ENCODE results near the gene MAGOH.

Gene MAGOH

GRCh38 chr1:53277326-53277725 is 39.0 kb upstream of the MAGOH start:
- Histone ChIP-seq H3K36me3 (ENCODE audit: insufficient read depth, low read length) (peaks cover 13% of the 10 kb centered on the region), H3K4me3 (ENCODE audit: low read length) (no peak overlapping the region), H3K4me2 (ENCODE audit: low read length) (no peak overlapping the region), H3K27me3 (ENCODE audit: control insufficient read depth, insufficient read depth, low read length) (no peaks in the 10 kb centered on the region), H3K9ac (ENCODE audit: low read depth, low read length) (no peak overlapping the region), H3K9me3 (replicated peaks; ENCODE audit: low read length) (no peaks in the 10 kb centered on the region), H3K4me1 (ENCODE audit: control insufficient read depth, insufficient read depth, low read length) (no peaks in the 10 kb centered on the region)

GRCh38 chr1:53276902-53277281 is 38.6 kb upstream of the MAGOH start:
- Histone ChIP-seq H3K4me2 (ENCODE audit: low read length) (no peak overlapping the region), H3K9me3 (replicated peaks; ENCODE audit: low read length) (no peaks in the 10 kb centered on the region), H3K4me3 (ENCODE audit: low read length) (no peak overlapping the region), H3K27me3 (ENCODE audit: control insufficient read depth, insufficient read depth, low read length) (no peaks in the 10 kb centered on the region), H3K9ac (ENCODE audit: low read depth, low read length) (no peak overlapping the region), H3K36me3 (ENCODE audit: insufficient read depth, low read length) (peaks cover 13% of the 10 kb centered on the region), H3K4me1 (ENCODE audit: control insufficient read depth, insufficient read depth, low read length) (no peaks in the 10 kb centered on the region)

- H3K9me3 ChIP-seq (replicated peaks; ENCODE audit: low read length) = no peaks in the 10 kb centered on the region
- H3K4me3 ChIP-seq (ENCODE audit: low read length) = no peak overlapping the region
- H3K4me2 ChIP-seq (ENCODE audit: low read length) = no peak overlapping the region
- no peak overlapping the region for H3K9ac ChIP-seq (ENCODE audit: low read depth, low read length)
- H3K27me3 ChIP-seq (ENCODE audit: control insufficient read depth, insufficient read depth, low read length) = no peaks in the 10 kb centered on the region
- H3K4me1 ChIP-seq (ENCODE audit: control insufficient read depth, insufficient read depth, low read length) = no peaks in the 10 kb centered on the region
- peaks cover 11% of the 10 kb centered on the region for H3K36me3 ChIP-seq (ENCODE audit: insufficient read depth, low read length)
Observed at GRCh38 chr1:53276153-53276901, 38.0 kb upstream of the MAGOH start.

- Histone ChIP-seq H3K4me1 (ENCODE audit: control insufficient read depth, insufficient read depth, low read length) (no peaks in the 10 kb centered on the region), H3K9ac (ENCODE audit: low read depth, low read length) (no peak overlapping the region), H3K36me3 (ENCODE audit: insufficient read depth, low read length) (peaks cover 16% of the 10 kb centered on the region)
Observed at GRCh38 chr1:53275566-53275965, 37.2 kb upstream of the MAGOH start.

GRCh38 chr1:53274541-53275185 is 36.3 kb upstream of the MAGOH start:
- H3K4me3 ChIP-seq (ENCODE audit: low read length) = no peak overlapping the region
- no peak overlapping the region for H3K4me2 ChIP-seq (ENCODE audit: low read length)
- H3K36me3 ChIP-seq (ENCODE audit: insufficient read depth, low read length) = peaks cover 16% of the 10 kb centered on the region
- no peaks in the 10 kb centered on the region for H3K9me3 ChIP-seq (replicated peaks; ENCODE audit: low read length)
- no peak overlapping the region for H3K9ac ChIP-seq (ENCODE audit: low read depth, low read length)
- no peaks in the 10 kb centered on the region for H3K4me1 ChIP-seq (ENCODE audit: control insufficient read depth, insufficient read depth, low read length)
- H3K27me3 ChIP-seq (ENCODE audit: control insufficient read depth, insufficient read depth, low read length) = no peaks in the 10 kb centered on the region

More at GRCh38 chr1:53275566-53275965, 37.2 kb upstream of the MAGOH start:
- H3K4me2 ChIP-seq (ENCODE audit: low read length) = no peak overlapping the region
- H3K27me3 ChIP-seq (ENCODE audit: control insufficient read depth, insufficient read depth, low read length) = no peaks in the 10 kb centered on the region
- H3K4me3 ChIP-seq (ENCODE audit: low read length) = no peak overlapping the region
- H3K9me3 ChIP-seq (replicated peaks; ENCODE audit: low read length) = no peaks in the 10 kb centered on the region

- H3K4me2 ChIP-seq (ENCODE audit: low read length) = no peak overlapping the region
- H3K9ac ChIP-seq (ENCODE audit: low read depth, low read length) = no peak overlapping the region
- no peaks in the 10 kb centered on the region for H3K4me1 ChIP-seq (ENCODE audit: control insufficient read depth, insufficient read depth, low read length)
- no peak overlapping the region for H3K4me3 ChIP-seq (ENCODE audit: low read length)
- no peaks in the 10 kb centered on the region for H3K27me3 ChIP-seq (ENCODE audit: control insufficient read depth, insufficient read depth, low read length)
- peaks cover 16% of the 10 kb centered on the region for H3K36me3 ChIP-seq (ENCODE audit: insufficient read depth, low read length)
- H3K9me3 ChIP-seq (replicated peaks; ENCODE audit: low read length) = no peaks in the 10 kb centered on the region
Observed at GRCh38 chr1:53274026-53274425, 35.7 kb upstream of the MAGOH start.

- Histone ChIP-seq H3K4me1 (ENCODE audit: control insufficient read depth, insufficient read depth, low read length) (no peaks in the 10 kb centered on the region), H3K27me3 (ENCODE audit: control insufficient read depth, insufficient read depth, low read length) (no peaks in the 10 kb centered on the region), H3K4me3 (ENCODE audit: low read length) (no peak overlapping the region), H3K9me3 (replicated peaks; ENCODE audit: low read length) (no peaks in the 10 kb centered on the region), H3K4me2 (ENCODE audit: low read length) (no peak overlapping the region), H3K9ac (ENCODE audit: low read depth, low read length) (no peak overlapping the region), H3K36me3 (ENCODE audit: insufficient read depth, low read length) (peaks cover 16% of the 10 kb centered on the region)
Observed at GRCh38 chr1:53273526-53273925, 35.2 kb upstream of the MAGOH start.

- Histone ChIP-seq H3K4me2 (ENCODE audit: low read length) (no peak overlapping the region), H3K9ac (ENCODE audit: low read depth, low read length) (no peak overlapping the region), H3K4me1 (ENCODE audit: control insufficient read depth, insufficient read depth, low read length) (no peaks in the 10 kb centered on the region), H3K9me3 (replicated peaks; ENCODE audit: low read length) (no peaks in the 10 kb centered on the region), H3K4me3 (ENCODE audit: low read length) (no peak overlapping the region), H3K27me3 (ENCODE audit: control insufficient read depth, insufficient read depth, low read length) (no peaks in the 10 kb centered on the region), H3K36me3 (ENCODE audit: insufficient read depth, low read length) (peaks cover 12% of the 10 kb centered on the region)
Observed at GRCh38 chr1:53272349-53272748, 34.0 kb upstream of the MAGOH start.

GRCh38 chr1:53271446-53272090 is 33.2 kb upstream of the MAGOH start:
- H3K36me3 ChIP-seq (ENCODE audit: insufficient read depth, low read length) = peaks cover 10% of the 10 kb centered on the region

GRCh38 chr1:53270873-53271272 is 32.6 kb upstream of the MAGOH start:
- Histone ChIP-seq H3K27me3 (ENCODE audit: control insufficient read depth, insufficient read depth, low read length) (no peaks in the 10 kb centered on the region), H3K36me3 (ENCODE audit: insufficient read depth, low read length) (peaks cover 14% of the 10 kb centered on the region), H3K4me3 (ENCODE audit: low read length) (no peak overlapping the region), H3K9me3 (replicated peaks; ENCODE audit: low read length) (no peaks in the 10 kb centered on the region), H3K4me1 (ENCODE audit: control insufficient read depth, insufficient read depth, low read length) (no peaks in the 10 kb centered on the region), H3K4me2 (ENCODE audit: low read length) (no peak overlapping the region), H3K9ac (ENCODE audit: low read depth, low read length) (no peak overlapping the region)

More at GRCh38 chr1:53271446-53272090, 33.2 kb upstream of the MAGOH start:
- no peak overlapping the region for H3K9ac ChIP-seq (ENCODE audit: low read depth, low read length)
- no peaks in the 10 kb centered on the region for H3K4me1 ChIP-seq (ENCODE audit: control insufficient read depth, insufficient read depth, low read length)
- no peaks in the 10 kb centered on the region for H3K27me3 ChIP-seq (ENCODE audit: control insufficient read depth, insufficient read depth, low read length)
- no peaks in the 10 kb centered on the region for H3K9me3 ChIP-seq (replicated peaks; ENCODE audit: low read length)
- H3K4me3 ChIP-seq (ENCODE audit: low read length) = no peak overlapping the region
- H3K4me2 ChIP-seq (ENCODE audit: low read length) = no peak overlapping the region

- Histone ChIP-seq H3K4me3 (ENCODE audit: low read length) (no peak overlapping the region), H3K4me1 (ENCODE audit: control insufficient read depth, insufficient read depth, low read length) (no peaks in the 10 kb centered on the region), H3K27me3 (ENCODE audit: control insufficient read depth, insufficient read depth, low read length) (no peaks in the 10 kb centered on the region), H3K4me2 (ENCODE audit: low read length) (no peak overlapping the region), H3K9ac (ENCODE audit: low read depth, low read length) (no peak overlapping the region), H3K36me3 (ENCODE audit: insufficient read depth, low read length) (peaks cover 14% of the 10 kb centered on the region), H3K9me3 (replicated peaks; ENCODE audit: low read length) (no peaks in the 10 kb centered on the region)
Observed at GRCh38 chr1:53270107-53270506, 31.8 kb upstream of the MAGOH start.
